B cell (primary cell): ENCODE measurements around the gene PSMA6. TPM values are rescaled to one million over a fixed set of nuclear protein-coding genes. Genes with fewer than 3 reads are reported as not detected.

ENCODE experiments used
- ATAC-seq: fragments of 200-7000 bp; cut with Tn5 transposase; one replicate; pipeline ENCODE4 v1.10.0; 2021; ENCODE audit warnings: low read depth, mild to moderate bottlenecking, moderate number of reproducible peaks, moderate library complexity
- CTCF ChIA-PET: fragments of 350-600 bp; sonication (Branson Sonifier 250); formaldehyde crosslinking; loops from one replicate; lab custom pipeline; 2021; ENCODE audit warnings: antibody characterized with exemption, inconsistent platforms; lab: Charles Lee
- POLR2A ChIA-PET: fragments of 350-600 bp; sonication (Branson Sonifier 250); formaldehyde crosslinking; loops from one replicate; lab custom pipeline; 2021; ENCODE audit warnings: antibody characterized with exemption; lab: Charles Lee
- DNase-seq: peaks from one replicate; pipeline ENCODE4 v3.0.0; 2013
- H2AFZ ChIP-seq: 2 replicates; pipeline ENCODE4 v1.6.1; 2012; ENCODE audit warnings: mild to moderate bottlenecking, low read depth, low read length; ENCODE audit not compliant: insufficient read depth, poor library complexity, severe bottlenecking
- H3K27ac ChIP-seq, 2 donors: 1 replicate in 1 of 2; 2 replicates in 1 of 2; pipeline ENCODE4 v1.5.1; 2012 to 2013; ENCODE audit warnings: low read length in 2 of 2, mild to moderate bottlenecking in 2 of 2, moderate library complexity in 1 of 2
- H3K27me3 ChIP-seq, 4 experiments: fragments of 200-600 bp in 1 of 4; sonication (generic) in 1 of 4; replicated peaks in 1 of 4; 1 replicate in 2 of 4; 2 replicates in 2 of 4; pipeline versions ENCODE4 v1.6.1 to v1.7.0; 2013 to 2016; ENCODE audit warnings: low read length in 3 of 4, mild to moderate bottlenecking in 2 of 4, mixed read lengths in 1 of 4, moderate library complexity in 1 of 4; ENCODE audit not compliant: insufficient read depth in 4 of 4, control insufficient read depth in 3 of 4; ENCODE audit errors: control extremely low read depth in 1 of 4
- H3K36me3 ChIP-seq, 2 experiments: replicated peaks in 1 of 2; 1 replicate in 1 of 2; 2 replicates in 1 of 2; pipeline versions ENCODE4 v1.6.1 to v1.7.1; 2013; ENCODE audit warnings: low read length in 1 of 2; ENCODE audit not compliant: insufficient read depth in 2 of 2, control insufficient read depth in 1 of 2; ENCODE audit errors: control extremely low read depth in 1 of 2, extremely low read depth in 1 of 2
- H3K4me1 ChIP-seq, 2 donors: fragments of 200-600 bp in 1 of 2; sonication (generic) in 1 of 2; 1 replicate in 1 of 2; 2 replicates in 1 of 2; pipeline versions ENCODE4 v1.5.1 to v1.6.1; 2013 to 2017; ENCODE audit warnings: low read length in 2 of 2; ENCODE audit not compliant: control insufficient read depth in 2 of 2, insufficient read depth in 2 of 2
- H3K4me2 ChIP-seq: replicated peaks from 2 replicates; pipeline ENCODE3; 2012; ENCODE audit warnings: mild to moderate bottlenecking, low read depth, low read length; ENCODE audit not compliant: poor library complexity, severe bottlenecking
- H3K4me3 ChIP-seq, 5 experiments: fragments of 200-600 bp in 1 of 5; sonication (generic) in 1 of 5; 1 replicate in 3 of 5; 2 replicates in 2 of 5; pipeline versions ENCODE4 v1.5.1 to v1.7.0; 2011 to 2016; ENCODE audit warnings: low read length in 4 of 5, mild to moderate bottlenecking in 4 of 5, low read depth in 2 of 5, control low read depth in 1 of 5, moderate library complexity in 1 of 5; ENCODE audit not compliant: insufficient read depth in 1 of 5; ENCODE audit errors: control extremely low read depth in 1 of 5, extremely low read depth in 1 of 5
- H3K79me2 ChIP-seq: fragments of 200-600 bp; sonication (generic); one replicate; pipeline ENCODE4 v1.6.0; 2016; ENCODE audit warnings: low read length; ENCODE audit not compliant: control insufficient read depth, insufficient read depth
- H3K9ac ChIP-seq: fragments of 200-600 bp; sonication (generic); 2 replicates; pipeline ENCODE4 v1.6.1; 2017; ENCODE audit warnings: mild to moderate bottlenecking, low read length, moderate library complexity
- H3K9me3 ChIP-seq, 3 donors: one replicate each; pipeline versions ENCODE4 v1.6.1 to v1.7.1; 2013; ENCODE audit warnings: low read length in 2 of 3; ENCODE audit not compliant: control insufficient read depth in 2 of 3, insufficient read depth in 1 of 3; ENCODE audit errors: control extremely low read depth in 1 of 3
- H4K20me1 ChIP-seq: 2 replicates; pipeline ENCODE4 v1.6.0; 2012; ENCODE audit warnings: mild to moderate bottlenecking, low read length; ENCODE audit not compliant: insufficient read depth, control insufficient read depth, poor library complexity, severe bottlenecking
- H3K27ac Mint-ChIP-seq: one replicate; pipeline ENCODE4 v1.8.0; 2021; ENCODE audit warnings: mixed read lengths
- H3K27me3 Mint-ChIP-seq: one replicate; pipeline ENCODE4 v1.8.0; 2021; ENCODE audit warnings: mixed read lengths
- H3K4me1 Mint-ChIP-seq: one replicate; pipeline ENCODE4 v1.8.0; 2021; ENCODE audit warnings: mixed read lengths
- H3K4me3 Mint-ChIP-seq: one replicate; pipeline ENCODE4 v1.8.0; 2021; ENCODE audit warnings: mixed read lengths
- H3K9me3 Mint-ChIP-seq: one replicate; pipeline ENCODE4 v1.8.0; 2022; ENCODE audit warnings: mixed read lengths; ENCODE audit not compliant: insufficient read depth
- EZH2 ChIP-seq: IDR thresholded peaks from 2 replicates; pipeline ENCODE4 v1.6.1; 2012; ENCODE audit warnings: borderline replicate concordance, low read depth, mild to moderate bottlenecking, moderate library complexity, low read length; ENCODE audit not compliant: insufficient read depth, poor library complexity, severe bottlenecking
- WGBS: methylation state at CpG from one replicate; pipeline ENCODE4 v1.1.5; 2013; ENCODE audit warnings: missing lambda C conversion rate; ENCODE audit not compliant: insufficient coverage; 5-methylcytosine and 5-hydroxymethylcytosine counted together
- intact Hi-C: fragments of 100-400 bp; cut with micrococcal nuclease; formaldehyde crosslinking; loops from one replicate; pipeline ENCODE4 v1.10.0; 2022
- polyA plus RNA-seq: library from polyadenylated mRNA; depleted of rRNA; stranded (reverse); fragments of >200 nt; gene quantifications from 2 replicates; pipeline ENCODE4 v1.2.3, GENCODE V29; 2012
- total RNA-seq, 2 donors: library from RNA; stranded (reverse); fragments of 120-200 nt in 1 of 2; gene quantifications; 1 replicate in 1 of 2; 2 replicates in 1 of 2; pipeline versions ENCODE4 v1.2.3 to v1.2.4, GENCODE V29; 2013 to 2022
- TF ChIP-seq, protein P1 (sequence below): fragments of 200-600 bp; IDR thresholded peaks from one replicate; pipeline ENCODE4 v1.8.0; 2022; ENCODE audit warnings: antibody characterized with exemption, mild to moderate bottlenecking

Gene PSMA6
- total and polyA plus RNA-seq, 2 donors (not counting 1 experiment from before 2014, with no cell fraction given), result 47.0 to 70.6 TPM

DNA sequence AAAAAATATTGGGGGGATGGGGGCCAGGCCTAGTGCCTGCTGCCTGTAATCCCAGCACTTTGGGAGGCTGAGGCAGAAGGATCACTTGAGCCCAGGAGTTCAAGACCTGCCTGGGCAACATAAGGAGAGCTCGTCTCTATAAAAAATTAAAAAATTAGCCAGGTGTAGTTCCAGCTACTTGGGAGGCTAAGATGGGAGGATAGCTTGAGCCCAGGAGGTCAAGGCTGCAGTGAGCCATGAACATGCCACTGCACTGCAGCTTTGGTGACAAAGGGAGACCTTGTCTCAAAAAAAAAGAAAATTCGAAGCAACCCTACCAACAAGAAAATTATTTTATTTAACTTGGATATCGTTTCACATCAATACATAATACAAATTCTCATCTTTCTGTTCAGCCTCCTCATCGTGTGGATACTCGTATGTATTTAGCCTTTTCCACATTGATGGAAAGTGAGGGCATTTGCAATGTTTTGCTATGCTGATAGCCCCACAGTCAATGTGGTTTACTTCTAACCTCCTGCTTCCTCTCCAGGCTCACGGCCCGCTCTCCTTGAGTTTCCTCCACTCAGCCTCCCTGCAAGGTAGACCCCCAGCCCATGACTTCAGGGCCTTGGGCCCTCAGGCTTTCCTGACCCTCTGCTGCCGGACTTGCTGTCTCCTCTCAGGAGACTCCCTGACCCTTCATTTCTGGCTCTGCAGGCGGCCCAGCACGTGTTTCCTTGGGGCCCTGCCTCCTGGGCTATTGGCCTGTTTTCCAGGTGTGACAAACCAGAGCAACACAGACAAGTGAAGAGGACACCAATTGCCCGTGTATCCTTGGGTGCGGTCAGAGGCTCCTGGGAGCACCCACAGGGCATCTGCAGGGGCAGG lies 57.5 kb downstream of the PSMA6 start:
- H4K20me1 ChIP-seq, result no peaks in the 10 kb centered on the region
- no peaks in the 10 kb centered on the region for H3K27me3 ChIP-seq
- H3K79me2 ChIP-seq, result no peaks in the 10 kb centered on the region
- no peak overlapping the region for H3K4me3 ChIP-seq
- Mint-ChIP-seq H3K27ac (no peak overlapping the region), H3K4me3 (no peak overlapping the region), H3K9me3 (no peaks in the 10 kb centered on the region), H3K4me1 (peaks cover 5% of the 10 kb centered on the region), H3K27me3 (peaks cover 4% of the 10 kb centered on the region)
- no peaks in the 10 kb centered on the region for H3K9me3 ChIP-seq
- no peak overlapping the region for H3K9ac ChIP-seq
- DNase-seq (no peak), ATAC-seq (no peak)
- 57% methylated on average over 10 of the region's 12 CpGs for WGBS
- H3K27ac ChIP-seq, result no peak overlapping the region
- POLR2A ChIA-PET, result interaction anchor here (0.6 kb wide), 1 partner anchor 105 kb away, joined by 4 read pairs; no protein-coding TSS in a partner anchor
- TF ChIP-seq, protein P1, sequence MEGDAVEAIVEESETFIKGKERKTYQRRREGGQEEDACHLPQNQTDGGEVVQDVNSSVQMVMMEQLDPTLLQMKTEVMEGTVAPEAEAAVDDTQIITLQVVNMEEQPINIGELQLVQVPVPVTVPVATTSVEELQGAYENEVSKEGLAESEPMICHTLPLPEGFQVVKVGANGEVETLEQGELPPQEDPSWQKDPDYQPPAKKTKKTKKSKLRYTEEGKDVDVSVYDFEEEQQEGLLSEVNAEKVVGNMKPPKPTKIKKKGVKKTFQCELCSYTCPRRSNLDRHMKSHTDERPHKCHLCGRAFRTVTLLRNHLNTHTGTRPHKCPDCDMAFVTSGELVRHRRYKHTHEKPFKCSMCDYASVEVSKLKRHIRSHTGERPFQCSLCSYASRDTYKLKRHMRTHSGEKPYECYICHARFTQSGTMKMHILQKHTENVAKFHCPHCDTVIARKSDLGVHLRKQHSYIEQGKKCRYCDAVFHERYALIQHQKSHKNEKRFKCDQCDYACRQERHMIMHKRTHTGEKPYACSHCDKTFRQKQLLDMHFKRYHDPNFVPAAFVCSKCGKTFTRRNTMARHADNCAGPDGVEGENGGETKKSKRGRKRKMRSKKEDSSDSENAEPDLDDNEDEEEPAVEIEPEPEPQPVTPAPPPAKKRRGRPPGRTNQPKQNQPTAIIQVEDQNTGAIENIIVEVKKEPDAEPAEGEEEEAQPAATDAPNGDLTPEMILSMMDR, result no peak
- no peak for TF ChIP-seq EZH2
- CTCF ChIA-PET, result no interaction called here
- no peak overlapping the region for H3K4me2 ChIP-seq
- H3K4me1 ChIP-seq, result peaks cover 5 to 7% of the 10 kb centered on the region in 2 donors
- intact Hi-C loops, result no loop called here
- H2AFZ ChIP-seq, result peak overlapping the region; percentile 11
- no peaks in the 10 kb centered on the region for H3K36me3 ChIP-seq

DNA sequence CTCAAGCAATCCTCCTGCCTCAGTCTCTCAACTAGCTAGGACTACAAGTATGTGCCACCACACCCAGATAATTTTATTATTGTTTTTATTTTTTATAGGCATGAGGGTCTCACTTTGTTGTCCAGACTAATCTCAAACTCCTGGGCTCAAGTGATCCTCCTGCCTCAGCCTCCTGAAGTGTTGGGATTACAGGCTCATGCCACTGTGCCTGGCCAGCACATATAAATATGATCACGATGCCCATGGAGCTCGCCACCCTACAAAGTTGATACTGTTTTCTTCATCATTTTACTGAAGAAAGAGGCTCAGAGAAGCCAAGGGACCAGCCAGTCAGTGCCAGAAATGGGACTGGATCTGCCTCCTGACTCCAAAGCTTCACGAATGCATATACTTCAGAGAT lies 59.3 kb downstream of the PSMA6 start:
- TF ChIP-seq, protein P1, result no peak
- no peak for TF ChIP-seq EZH2
- Histone ChIP-seq H3K4me3 (no peak overlapping the region), H3K27me3 (no peaks in the 10 kb centered on the region), H3K4me2 (no peak overlapping the region), H3K36me3 (no peaks in the 10 kb centered on the region), H3K27ac (no peak overlapping the region), H4K20me1 (no peaks in the 10 kb centered on the region), H3K9me3 (no peaks in the 10 kb centered on the region), H2AFZ (no peak overlapping the region), H3K9ac (no peak overlapping the region), H3K79me2 (no peaks in the 10 kb centered on the region), H3K4me1 (peaks cover 5 to 7% of the 10 kb centered on the region in 2 donors)
- CTCF ChIA-PET, result no interaction called here
- WGBS, result 96% methylated on average over 3 of the region's 3 CpGs
- Mint-ChIP-seq H3K27ac (no peak overlapping the region), H3K4me1 (peaks cover 3% of the 10 kb centered on the region), H3K27me3 (peaks cover 4% of the 10 kb centered on the region), H3K4me3 (no peak overlapping the region), H3K9me3 (no peaks in the 10 kb centered on the region)
- POLR2A ChIA-PET, result no interaction called here
- DNase-seq (no peak), ATAC-seq (no peak)
- intact Hi-C loops, result no loop called here
